Measurements from ENCODE around the gene PBX4. TPM values are rescaled to one million over a fixed set of nuclear protein-coding genes. Genes with fewer than 3 reads are reported as not detected.

The PBX4 gene
- total RNA-seq, 2 donors from 2014 or later: 1.6 to 8.2 TPM

GRCh38 chr19:19547674-19548336 is 70.7 kb downstream of the PBX4 start:
- intact Hi-C loops (cut with DNase I): no loop called here
- no peaks in the 10 kb centered on the region for H3K9me3 ChIP-seq
- no peak overlapping the region for H3K27ac ChIP-seq
- H3K4me1 ChIP-seq: no peaks in the 10 kb centered on the region
- no peak overlapping the region for H3K4me3 ChIP-seq
- H3K36me3 ChIP-seq (replicated peaks in 1 of 2; ENCODE audit: insufficient read depth in 1 of 2, low read depth in 2 of 2): no peaks in the 10 kb centered on the region
- DNase-seq (no peak), ATAC-seq (no peak)
- TF ChIP-seq POLR2A (IDR thresholded peaks at IDR 0.05) (no peak), CTCF (IDR thresholded peaks at IDR 0.05) (no peak)
- WGBS, 2 donors: 39 to 47% methylated on average over 5 to 13 of the region's 15 CpGs
- no peaks in the 10 kb centered on the region for H3K27me3 ChIP-seq

GRCh38 chr19:19546751-19547162 is 71.7 kb downstream of the PBX4 start:
- H3K36me3 ChIP-seq (replicated peaks in 1 of 2; ENCODE audit: insufficient read depth in 1 of 2, low read depth in 2 of 2): no peaks in the 10 kb centered on the region
- H3K4me3 ChIP-seq: no peak overlapping the region
- intact Hi-C loops (cut with DNase I): no loop called here
- H3K27ac ChIP-seq: no peak overlapping the region
- ATAC-seq (no peak), DNase-seq (no peak)
- TF ChIP-seq CTCF (IDR thresholded peaks at IDR 0.05): no peak
- no peak for TF ChIP-seq POLR2A (IDR thresholded peaks at IDR 0.05)
- H3K27me3 ChIP-seq: peaks cover 0 to under 1% of the 10 kb centered on the region in 2 donors
- H3K4me1 ChIP-seq: no peaks in the 10 kb centered on the region
- WGBS, 2 donors: 46% methylated on average over 19 of the region's 19 CpGs; no CpG with 5 or more reads in 1 of the 2 donors
- H3K9me3 ChIP-seq: no peaks in the 10 kb centered on the region

GRCh38 chr19:19545707-19546106 is 72.8 kb downstream of the PBX4 start:
- 80 to 87% methylated on average over 13 to 23 of the region's 23 CpGs for WGBS, 2 donors
- intact Hi-C loops (cut with DNase I): no loop called here
- Histone ChIP-seq H3K4me3 (no peak overlapping the region), H3K36me3 (replicated peaks in 1 of 2; ENCODE audit: insufficient read depth in 1 of 2, low read depth in 2 of 2) (no peaks in the 10 kb centered on the region), H3K9me3 (no peaks in the 10 kb centered on the region), H3K4me1 (peaks cover 6% of the 10 kb centered on the region), H3K27me3 (peaks cover 0 to 11% of the 10 kb centered on the region in 2 donors), H3K27ac (no peak overlapping the region)
- no peak for ATAC-seq
- DNase-seq: no peak
- TF ChIP-seq POLR2A (IDR thresholded peaks at IDR 0.05) (no peak), CTCF (IDR thresholded peaks at IDR 0.05) (no peak)

GRCh38 chr19:19544954-19545591 is 73.4 kb downstream of the PBX4 start:
- no peak overlapping the region for H3K4me3 ChIP-seq
- no peaks in the 10 kb centered on the region for H3K9me3 ChIP-seq
- H3K27me3 ChIP-seq: peaks cover 0 to 13% of the 10 kb centered on the region in 2 donors
- H3K27ac ChIP-seq: no peak overlapping the region
- ATAC-seq: no peak
- peaks cover 12% of the 10 kb centered on the region for H3K4me1 ChIP-seq
- WGBS, 2 donors: 86% methylated on average over 11 to 42 of the region's 53 CpGs
- intact Hi-C loops (cut with DNase I): no loop called here
- no peak for DNase-seq
- TF ChIP-seq POLR2A (IDR thresholded peaks at IDR 0.05): no peak
- TF ChIP-seq CTCF (IDR thresholded peaks at IDR 0.05): no peak
- H3K36me3 ChIP-seq (replicated peaks in 1 of 2; ENCODE audit: insufficient read depth in 1 of 2, low read depth in 2 of 2): no peaks in the 10 kb centered on the region
